OCI-LY7 (cell line): ENCODE measurements around the gene CA12. TPM values are rescaled to one million over a fixed set of nuclear protein-coding genes. Genes with fewer than 3 reads are reported as not detected.

Experiments used
- BruUV-seq: library from RNA; stranded (reverse); fragments of 400-500 nt; replicated peaks from 2 replicates; lab custom pipeline; 2021; lab: Mats Ljungman, UMichigan
- CTCF ChIA-PET: fragments of 300-600 bp; sonication (Branson Sonifier 250); formaldehyde crosslinking; loops from one replicate; lab custom pipeline; 2022; ENCODE audit warnings: antibody characterized with exemption; ENCODE audit not compliant: unreplicated experiment; lab: Charles Lee
- POLR2A ChIA-PET: fragments of 300-600 bp; sonication (Branson Sonifier 250); formaldehyde crosslinking; loops from one replicate; lab custom pipeline; 2022; ENCODE audit warnings: antibody characterized with exemption; lab: Charles Lee
- DNase-seq: peaks from one replicate; pipeline ENCODE4 v3.0.0-alpha.2; 2015; ENCODE audit warnings: low spot score
- H2AFZ ChIP-seq: fragments of 200-600 bp; sonication (generic), shearing (Covaris generic); 2 replicates; pipeline ENCODE4 v1.6.1; 2014; ENCODE audit warnings: mild to moderate bottlenecking, antibody characterized with exemption, low read length, moderate library complexity
- H3K27ac ChIP-seq: fragments of 200-600 bp; sonication (generic); 2 replicates; pipeline ENCODE4 v1.5.1; 2014; ENCODE audit warnings: mixed run types, low read depth, mild to moderate bottlenecking, moderate library complexity, low read length, inconsistent platforms; ENCODE audit not compliant: poor library complexity, severe bottlenecking
- H3K36me3 ChIP-seq: fragments of 200-600 bp; sonication (generic); 2 replicates; pipeline ENCODE4 v1.6.1; 2014; ENCODE audit warnings: mild to moderate bottlenecking, antibody characterized with exemption, low read length, moderate library complexity, mixed read lengths; ENCODE audit not compliant: insufficient read depth
- H3K4me1 ChIP-seq: fragments of 200-600 bp; sonication (generic); 2 replicates; pipeline ENCODE4 v1.5.1; 2014; ENCODE audit warnings: mild to moderate bottlenecking, low read length; ENCODE audit not compliant: insufficient read depth, poor library complexity, severe bottlenecking
- H3K4me2 ChIP-seq: fragments of 200-600 bp; sonication (generic); 2 replicates; pipeline ENCODE4 v1.6.1; 2014; ENCODE audit warnings: mild to moderate bottlenecking, low read length
- H3K4me3 ChIP-seq: fragments of 200-600 bp; sonication (generic); 2 replicates; pipeline ENCODE4 v1.5.1; 2014; ENCODE audit warnings: mild to moderate bottlenecking, low read depth, low read length; ENCODE audit not compliant: poor library complexity, severe bottlenecking
- H3K79me2 ChIP-seq: fragments of 200-600 bp; sonication (generic); 2 replicates; pipeline ENCODE4 v1.6.1; 2016; ENCODE audit warnings: low read depth, mild to moderate bottlenecking, low read length, moderate library complexity, mixed read lengths; ENCODE audit not compliant: insufficient read depth
- H3K9me2 ChIP-seq: fragments of 200-600 bp; sonication (generic); 2 replicates; pipeline ENCODE4 v1.6.1; 2016; ENCODE audit warnings: mild to moderate bottlenecking, low read length, mixed read lengths; ENCODE audit not compliant: insufficient read depth
- H3K9me3 ChIP-seq: fragments of 200-600 bp; sonication (generic); 2 replicates; pipeline ENCODE4 v1.6.1; 2014; ENCODE audit warnings: mild to moderate bottlenecking, mixed run types, low read length, mixed read lengths
- H4K20me1 ChIP-seq: fragments of 200-600 bp; sonication (generic); 2 replicates; pipeline ENCODE4 v1.6.1; 2014; ENCODE audit warnings: mild to moderate bottlenecking, antibody characterized with exemption, low read length, moderate library complexity, mixed read lengths; ENCODE audit not compliant: insufficient read depth
- CTCF ChIP-seq: fragments of 200-600 bp; sonication (generic); conservative IDR thresholded peaks from 2 replicates; pipeline ENCODE4 v1.5.1; 2014; ENCODE audit warnings: mild to moderate bottlenecking, antibody characterized with exemption, low read length, moderate library complexity, mixed read lengths
- EZH2phosphoT487 ChIP-seq: fragments of 200-600 bp; sonication (generic); IDR thresholded peaks from 2 replicates; pipeline ENCODE4 v1.6.1; 2018; ENCODE audit warnings: low read depth, borderline replicate concordance, mild to moderate bottlenecking, mixed run types, antibody characterized with exemption, low read length, moderate library complexity, mixed read lengths
- intact Hi-C: fragments of 100-400 bp; cut with micrococcal nuclease; formaldehyde crosslinking; loops from one replicate; pipeline ENCODE4 v1.10.0; 2022; ENCODE audit not compliant: unreplicated experiment
- total RNA-seq, 2 experiments: library from RNA; depleted of rRNA in 1 of 2; stranded (reverse); fragments of >200 nt in 1 of 2; shearing (Covaris generic) in 1 of 2; gene quantifications; 2 replicates each; pipeline ENCODE4 v1.2.3, GENCODE V29; 2014 to 2022

CA12 gene
- total RNA-seq, 2 experiments from 2014 or later = not detected

DNA sequence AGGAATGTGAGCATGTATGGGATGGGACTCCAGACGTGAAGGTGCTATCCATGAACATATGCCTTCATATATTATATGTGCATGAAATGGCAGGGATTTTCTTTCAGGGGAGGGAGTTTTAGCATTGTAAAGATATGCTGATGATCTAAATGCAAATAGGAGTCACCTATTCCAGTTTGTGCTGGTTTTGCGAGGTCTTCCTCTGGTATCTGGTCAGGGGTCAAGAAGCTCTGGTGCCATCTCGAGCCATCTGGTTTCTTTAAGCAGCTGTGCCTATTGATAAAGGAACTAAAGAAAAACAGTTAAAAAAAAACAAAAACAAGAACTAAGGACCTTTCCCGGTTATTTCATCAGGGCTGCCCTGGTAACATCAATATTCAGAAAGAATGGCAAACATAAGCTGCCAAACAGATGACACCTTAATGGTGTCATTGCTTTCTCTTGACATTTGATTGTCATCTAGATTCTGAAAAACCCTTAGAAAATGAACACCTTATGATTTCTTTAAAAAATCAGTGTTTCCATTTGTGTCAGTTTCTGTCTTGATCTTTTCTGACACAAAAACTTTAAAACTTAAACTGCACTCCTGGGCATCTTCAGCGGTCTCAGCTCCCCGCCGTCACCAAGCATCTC is 81.6 kb downstream of the CA12 start:
- Histone ChIP-seq H3K4me2 (no peak overlapping the region), H4K20me1 (no peaks in the 10 kb centered on the region), H3K9me3 (no peaks in the 10 kb centered on the region), H3K27ac (no peak overlapping the region), H3K79me2 (no peaks in the 10 kb centered on the region), H2AFZ (no peak overlapping the region), H3K36me3 (no peaks in the 10 kb centered on the region), H3K9me2 (no peaks in the 10 kb centered on the region), H3K4me1 (no peaks in the 10 kb centered on the region), H3K4me3 (no peak overlapping the region)
- TF ChIP-seq EZH2phosphoT487 (no peak), CTCF (no peak)
- POLR2A ChIA-PET = no interaction called here
- no TSS peak for BruUV-seq
- CTCF ChIA-PET = no interaction called here
- no peak for DNase-seq
- intact Hi-C loops = no loop called here

DNA sequence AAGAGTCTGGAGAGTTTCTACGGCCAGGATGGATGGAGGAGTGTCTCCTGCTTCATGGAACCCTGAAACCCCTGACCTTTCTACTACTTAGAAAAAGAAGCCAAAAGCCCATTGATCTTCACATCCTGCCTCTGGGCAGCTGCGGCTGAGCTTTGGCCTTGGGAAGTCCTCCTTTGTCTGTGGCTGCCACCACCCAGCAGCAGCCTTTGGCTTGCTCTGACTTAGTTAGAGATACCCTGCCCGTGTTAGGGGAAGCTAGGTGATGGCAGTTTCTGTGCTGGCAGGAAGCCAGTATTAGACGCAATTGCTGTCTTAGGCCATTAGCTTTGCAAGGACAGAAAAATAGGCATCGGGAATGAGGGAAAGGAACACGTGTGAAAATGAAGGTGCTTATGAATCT is 85.5 kb downstream of the CA12 start:
- Histone ChIP-seq H3K4me1 (no peaks in the 10 kb centered on the region), H3K4me2 (no peak overlapping the region), H3K9me2 (no peaks in the 10 kb centered on the region), H2AFZ (no peak overlapping the region), H3K4me3 (no peak overlapping the region), H3K27ac (no peak overlapping the region), H3K79me2 (no peaks in the 10 kb centered on the region), H3K9me3 (no peaks in the 10 kb centered on the region), H4K20me1 (no peaks in the 10 kb centered on the region), H3K36me3 (no peaks in the 10 kb centered on the region)
- ChIA-PET POLR2A (interaction anchor here (0.7 kb wide), 1 partner anchor 47 kb away, joined by 3 read pairs; no protein-coding TSS in a partner anchor), CTCF (no interaction called here)
- BruUV-seq = no TSS peak
- intact Hi-C loops = no loop called here
- TF ChIP-seq EZH2phosphoT487 (no peak), CTCF (no peak)
- DNase-seq = no peak

DNA sequence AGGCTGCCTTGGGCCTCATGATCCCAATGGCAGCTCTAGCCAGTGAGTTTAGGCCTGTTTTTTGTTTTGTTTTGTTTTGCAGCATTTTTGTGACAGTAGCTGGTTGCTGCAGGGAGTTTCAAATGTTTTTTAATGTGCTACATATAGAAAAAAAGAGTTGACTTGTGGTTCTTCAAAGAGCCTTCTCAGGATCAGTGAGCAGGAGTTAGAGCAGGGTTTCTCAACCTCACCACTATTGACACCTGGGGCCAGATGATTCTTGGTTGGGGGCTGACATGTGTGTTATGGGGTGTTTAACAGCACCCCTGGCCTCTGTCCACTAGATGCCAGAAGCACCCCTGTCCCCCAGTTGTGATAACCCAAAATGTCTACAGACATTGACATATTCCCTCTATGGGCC is 86.3 kb downstream of the CA12 start:
- intact Hi-C loops = no loop called here
- no peaks in the 10 kb centered on the region for H3K36me3 ChIP-seq
- H3K79me2 ChIP-seq = no peaks in the 10 kb centered on the region
- no peaks in the 10 kb centered on the region for H3K4me1 ChIP-seq
- H3K4me2 ChIP-seq = no peak overlapping the region
- no peaks in the 10 kb centered on the region for H3K9me3 ChIP-seq
- H4K20me1 ChIP-seq = no peaks in the 10 kb centered on the region
- ChIA-PET CTCF (no interaction called here), POLR2A (interaction anchor here (0.7 kb wide), 1 partner anchor 17 kb away, joined by 4 read pairs; no protein-coding TSS in a partner anchor)
- no peak for DNase-seq
- BruUV-seq = no TSS peak
- H2AFZ ChIP-seq = no peak overlapping the region
- no peak overlapping the region for H3K4me3 ChIP-seq
- H3K27ac ChIP-seq = no peak overlapping the region
- H3K9me2 ChIP-seq = no peaks in the 10 kb centered on the region
- TF ChIP-seq CTCF (no peak), EZH2phosphoT487 (no peak)
